Activated CD8-positive, alpha-beta T cell treated with anti-CD3 and anti-CD28 coated beads for 36 hours (primary cell): Measurements from ENCODE around the gene FBXL20. TPM values are rescaled to one million over a fixed set of nuclear protein-coding genes. Genes with fewer than 3 reads are reported as not detected.

Experiments
- ATAC-seq: fragments of 200-7000 bp; cut with Tn5 transposase; one replicate; pipeline ENCODE4 v1.10.0; 2021; ENCODE audit warnings: mild to moderate bottlenecking, moderate library complexity
- CTCF ChIA-PET: fragments of 350-600 bp; sonication (Branson Sonifier 250); formaldehyde crosslinking; loops from one replicate; lab custom pipeline; 2021; ENCODE audit warnings: antibody characterized with exemption; lab: Charles Lee
- POLR2A ChIA-PET: fragments of 350-600 bp; sonication (Branson Sonifier 250); formaldehyde crosslinking; loops from one replicate; lab custom pipeline; 2021; ENCODE audit warnings: antibody characterized with exemption; lab: Charles Lee
- DNase-seq: peaks from one replicate; pipeline ENCODE4 v3.0.0-alpha.2; 2020
- H3K27ac Mint-ChIP-seq: one replicate; pipeline ENCODE4 v1.8.0; 2021; ENCODE audit warnings: mild to moderate bottlenecking, mixed read lengths
- H3K27me3 Mint-ChIP-seq: one replicate; pipeline ENCODE4 v1.8.0; 2021; ENCODE audit warnings: mixed read lengths
- H3K36me3 Mint-ChIP-seq: one replicate; pipeline ENCODE4 v1.8.0; 2021; ENCODE audit warnings: low read depth, mixed read lengths
- H3K4me1 Mint-ChIP-seq: one replicate; pipeline ENCODE4 v1.8.0; 2021; ENCODE audit warnings: low read depth, mixed read lengths
- H3K4me3 Mint-ChIP-seq: one replicate; pipeline ENCODE4 v1.8.0; 2021; ENCODE audit warnings: mild to moderate bottlenecking, moderate library complexity, mixed read lengths
- H3K9me3 Mint-ChIP-seq: one replicate; pipeline ENCODE4 v1.8.0; 2021; ENCODE audit warnings: mixed read lengths
- CTCF ChIP-seq: fragments of 200-600 bp; IDR thresholded peaks from one replicate; pipeline ENCODE4 v1.8.0; 2022; ENCODE audit warnings: antibody characterized with exemption, mild to moderate bottlenecking
- intact Hi-C: fragments of 100-400 bp; cut with micrococcal nuclease; formaldehyde crosslinking; loops from one replicate; pipeline ENCODE4 v1.10.0; 2022
- total RNA-seq, 2 experiments: library from RNA; stranded (reverse); gene quantifications; one replicate each; pipeline ENCODE4 v1.2.3, GENCODE V29; 2021

FBXL20 gene
- total RNA-seq, 2 experiments from 2014 or later, result 17.7 to 19.1 TPM

- no peaks in the 10 kb centered on the region for H3K9me3 Mint-ChIP-seq
- DNase-seq (no peak), ATAC-seq (no peak)
- ChIA-PET POLR2A (interaction anchor here (0.5 kb wide), 1 partner anchor 327 kb away, joined by 3 read pairs; no protein-coding TSS in a partner anchor), CTCF (interaction anchor here (27.4 kb wide), 1 partner anchor 10 kb away, joined by 516 read pairs; no protein-coding TSS in a partner anchor)
- intact Hi-C loops, result no loop called here
- peak overlapping the region; percentile 42 for H3K4me3 Mint-ChIP-seq
- no peak for TF ChIP-seq CTCF
- no peak overlapping the region for H3K27ac Mint-ChIP-seq
- H3K4me1 Mint-ChIP-seq, result peaks cover 10% of the 10 kb centered on the region
- peaks cover 29% of the 10 kb centered on the region for H3K27me3 Mint-ChIP-seq
- no peaks in the 10 kb centered on the region for H3K36me3 Mint-ChIP-seq
These were observed 176.6 kb downstream of the FBXL20 start for GRCh38 chr17:39224778-39225307.

- POLR2A ChIA-PET, result interaction anchor here (0.5 to 1.8 kb wide), 5 partner anchors 12 to 326 kb away, joined by 3 to 10 read pairs (median 5); partner anchors contain the start of gene RPL19
- Mint-ChIP-seq H3K9me3 (no peaks in the 10 kb centered on the region), H3K27ac (no peak overlapping the region), H3K27me3 (peaks cover 26% of the 10 kb centered on the region), H3K4me3 (no peak overlapping the region), H3K4me1 (peaks cover 10% of the 10 kb centered on the region), H3K36me3 (no peaks in the 10 kb centered on the region)
- intact Hi-C loops, result no loop called here
- ATAC-seq (no peak), DNase-seq (no peak)
- CTCF ChIA-PET, result interaction anchor here (1.3 to 27.4 kb wide), 2 partner anchors 11 to 21 kb away, joined by 8 to 516 read pairs; no protein-coding TSS in a partner anchor
- no peak for TF ChIP-seq CTCF
These were observed 177.3 kb downstream of the FBXL20 start for GRCh38 chr17:39223907-39224777.

GRCh38 chr17:39222866-39223834, 178.3 kb downstream of the FBXL20 start:
- CTCF ChIA-PET, result interaction anchor here (1.3 to 27.4 kb wide), 4 partner anchors 12 to 58 kb away, joined by 3 to 516 read pairs (median 6); no protein-coding TSS in a partner anchor

GRCh38 chr17:39222151-39222550, 179.3 kb downstream of the FBXL20 start:
- TF ChIP-seq CTCF, result no peak
- H3K27me3 Mint-ChIP-seq, result peaks cover 20% of the 10 kb centered on the region
- CTCF ChIA-PET, result interaction anchor here (1.3 to 27.4 kb wide), 3 partner anchors 13 to 57 kb away, joined by 3 to 516 read pairs (median 3); no protein-coding TSS in a partner anchor
- intact Hi-C loops, result no loop called here
- ATAC-seq, result no peak
- no peaks in the 10 kb centered on the region for H3K36me3 Mint-ChIP-seq
- no peak for DNase-seq
- POLR2A ChIA-PET, result interaction anchor here (1.2 to 1.8 kb wide), 2 partner anchors 10 to 14 kb away, joined by 4 to 10 read pairs; no protein-coding TSS in a partner anchor
- H3K27ac Mint-ChIP-seq, result no peak overlapping the region
- H3K4me3 Mint-ChIP-seq, result no peak overlapping the region
- H3K9me3 Mint-ChIP-seq, result no peaks in the 10 kb centered on the region
- peaks cover 7% of the 10 kb centered on the region for H3K4me1 Mint-ChIP-seq

More at GRCh38 chr17:39222866-39223834, 178.3 kb downstream of the FBXL20 start:
- Mint-ChIP-seq H3K27ac (no peak overlapping the region), H3K36me3 (no peaks in the 10 kb centered on the region), H3K27me3 (peaks cover 29% of the 10 kb centered on the region), H3K4me1 (peaks cover 10% of the 10 kb centered on the region), H3K4me3 (no peak overlapping the region), H3K9me3 (no peaks in the 10 kb centered on the region)
- no peak for ATAC-seq
- intact Hi-C loops, result no loop called here
- no peak for DNase-seq
- TF ChIP-seq CTCF, result no peak
- POLR2A ChIA-PET, result interaction anchor here (0.9 to 1.8 kb wide), 4 partner anchors 13 to 23 kb away, joined by 3 to 10 read pairs (median 6); partner anchors contain the start of gene RPL19
